DND-41 (cell line): ENCODE data around the gene WDR77.

Experiments used
- ATAC-seq: fragments of 200-7000 bp; cut with Tn5 transposase; 3 replicates; pipeline ENCODE4 v1.9.1; 2021; ENCODE audit warnings: low read depth; ENCODE audit not compliant: insufficient read depth
- DNase-seq: peaks from one replicate; pipeline ENCODE4 v3.0.0-alpha.2; 2020
- H2AFZ ChIP-seq: 2 replicates; pipeline ENCODE4 v1.6.0; 2012; ENCODE audit warnings: low read depth, low read length
- H3K27ac ChIP-seq: 2 replicates; pipeline ENCODE4 v1.5.1; 2012; ENCODE audit warnings: low read length, inconsistent platforms
- H3K27me3 ChIP-seq: fragments of 200-600 bp; sonication (generic); 2 replicates; pipeline ENCODE4 v1.6.0; 2012; ENCODE audit warnings: low read length, mild to moderate bottlenecking, inconsistent platforms; ENCODE audit not compliant: insufficient read depth, poor library complexity
- H3K36me3 ChIP-seq: 2 replicates; pipeline ENCODE4 v1.5.1; 2012; ENCODE audit warnings: low read length, inconsistent platforms; ENCODE audit not compliant: insufficient read depth
- H3K4me1 ChIP-seq: 2 replicates; pipeline ENCODE4 v1.5.1; 2012; ENCODE audit warnings: mild to moderate bottlenecking, low read length; ENCODE audit not compliant: insufficient read depth
- H3K4me2 ChIP-seq: 2 replicates; pipeline ENCODE4 v1.6.0; 2012; ENCODE audit warnings: mild to moderate bottlenecking, moderate library complexity, low read length, inconsistent platforms; ENCODE audit not compliant: insufficient read depth
- H3K4me3 ChIP-seq, 2 experiments: fragments of 200-600 bp in 1 of 2; shearing (Covaris generic) in 1 of 2; 2 replicates each; pipeline ENCODE4 v1.5.1; 2012 to 2016; ENCODE audit warnings: inconsistent platforms in 2 of 2, low read length in 2 of 2, mild to moderate bottlenecking in 2 of 2, low read depth in 1 of 2, moderate library complexity in 1 of 2
- H3K79me2 ChIP-seq: 2 replicates; pipeline ENCODE4 v1.6.0; 2012; ENCODE audit warnings: low read length, inconsistent platforms; ENCODE audit not compliant: insufficient read depth
- H3K9ac ChIP-seq: 2 replicates; pipeline ENCODE4 v1.6.0; 2012; ENCODE audit warnings: low read depth, mild to moderate bottlenecking, inconsistent platforms, low read length, moderate library complexity
- H3K9me3 ChIP-seq: 2 replicates; pipeline ENCODE4 v1.5.1; 2012; ENCODE audit warnings: low read length, moderate library complexity, mild to moderate bottlenecking, inconsistent platforms; ENCODE audit not compliant: insufficient read depth, severe bottlenecking
- H4K20me1 ChIP-seq: 2 replicates; pipeline ENCODE4 v1.6.0; 2012; ENCODE audit warnings: low read length; ENCODE audit not compliant: insufficient read depth
- EZH2 ChIP-seq: IDR thresholded peaks from 3 replicates; pipeline ENCODE4 v1.6.1; 2012; ENCODE audit warnings: borderline replicate concordance, low read depth, mild to moderate bottlenecking, moderate library complexity, low read length, inconsistent platforms; ENCODE audit not compliant: severe bottlenecking
- TF ChIP-seq, protein P1 (sequence below): IDR thresholded peaks from 2 replicates; pipeline ENCODE4 v1.5.1; 2012; ENCODE audit warnings: borderline replicate concordance, low read length, moderate library complexity, mild to moderate bottlenecking; ENCODE audit not compliant: poor library complexity, severe bottlenecking; ENCODE audit errors: extremely low read depth

The WDR77 gene

DNA sequence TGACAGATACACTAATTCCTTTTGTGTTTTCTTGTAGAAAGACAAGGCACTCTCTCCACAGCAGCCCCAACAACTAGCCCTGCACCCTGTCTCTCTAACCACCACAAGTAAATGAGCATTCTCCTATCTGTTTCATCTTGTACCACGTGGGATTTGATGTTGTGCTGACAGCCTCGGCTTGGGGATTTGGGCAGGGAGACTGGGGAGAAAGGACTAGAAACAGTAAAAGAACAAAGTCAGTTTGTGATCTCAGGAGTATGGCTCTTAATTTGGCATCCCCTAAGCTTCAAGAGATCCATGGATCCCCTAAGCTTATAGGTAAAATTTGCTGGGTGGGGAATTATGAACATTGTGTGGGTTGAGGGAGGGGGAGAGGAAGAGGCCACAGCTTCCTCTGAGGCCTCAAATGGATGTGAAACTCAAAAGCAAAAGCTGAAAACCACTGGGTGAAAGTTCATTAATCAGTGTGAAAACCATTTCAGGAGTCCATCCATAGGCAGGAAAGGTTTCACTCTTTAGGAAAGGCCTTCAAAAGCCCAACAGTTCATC lies 27.8 kb upstream of the WDR77 start:
- Histone ChIP-seq H3K9me3 (no peaks in the 10 kb centered on the region), H3K27me3 (no peaks in the 10 kb centered on the region), H3K79me2 (no peaks in the 10 kb centered on the region), H3K4me1 (peaks cover 31% of the 10 kb centered on the region), H3K36me3 (no peaks in the 10 kb centered on the region), H3K9ac (peak overlapping the region; percentile 47), H3K4me2 (peak overlapping the region; percentile 60), H2AFZ (peak overlapping the region; percentile 81), H3K4me3 (peak overlapping the region in 1 of 2 experiments; percentile 24; a peak in 1 of 4 replicates), H4K20me1 (no peaks in the 10 kb centered on the region), H3K27ac (peak overlapping the region; percentile 92)
- ATAC-seq (peak; percentile 96), DNase-seq (peak; percentile 77)
- TF ChIP-seq, protein P1, sequence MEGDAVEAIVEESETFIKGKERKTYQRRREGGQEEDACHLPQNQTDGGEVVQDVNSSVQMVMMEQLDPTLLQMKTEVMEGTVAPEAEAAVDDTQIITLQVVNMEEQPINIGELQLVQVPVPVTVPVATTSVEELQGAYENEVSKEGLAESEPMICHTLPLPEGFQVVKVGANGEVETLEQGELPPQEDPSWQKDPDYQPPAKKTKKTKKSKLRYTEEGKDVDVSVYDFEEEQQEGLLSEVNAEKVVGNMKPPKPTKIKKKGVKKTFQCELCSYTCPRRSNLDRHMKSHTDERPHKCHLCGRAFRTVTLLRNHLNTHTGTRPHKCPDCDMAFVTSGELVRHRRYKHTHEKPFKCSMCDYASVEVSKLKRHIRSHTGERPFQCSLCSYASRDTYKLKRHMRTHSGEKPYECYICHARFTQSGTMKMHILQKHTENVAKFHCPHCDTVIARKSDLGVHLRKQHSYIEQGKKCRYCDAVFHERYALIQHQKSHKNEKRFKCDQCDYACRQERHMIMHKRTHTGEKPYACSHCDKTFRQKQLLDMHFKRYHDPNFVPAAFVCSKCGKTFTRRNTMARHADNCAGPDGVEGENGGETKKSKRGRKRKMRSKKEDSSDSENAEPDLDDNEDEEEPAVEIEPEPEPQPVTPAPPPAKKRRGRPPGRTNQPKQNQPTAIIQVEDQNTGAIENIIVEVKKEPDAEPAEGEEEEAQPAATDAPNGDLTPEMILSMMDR: no peak
- TF ChIP-seq EZH2: no peak

DNA sequence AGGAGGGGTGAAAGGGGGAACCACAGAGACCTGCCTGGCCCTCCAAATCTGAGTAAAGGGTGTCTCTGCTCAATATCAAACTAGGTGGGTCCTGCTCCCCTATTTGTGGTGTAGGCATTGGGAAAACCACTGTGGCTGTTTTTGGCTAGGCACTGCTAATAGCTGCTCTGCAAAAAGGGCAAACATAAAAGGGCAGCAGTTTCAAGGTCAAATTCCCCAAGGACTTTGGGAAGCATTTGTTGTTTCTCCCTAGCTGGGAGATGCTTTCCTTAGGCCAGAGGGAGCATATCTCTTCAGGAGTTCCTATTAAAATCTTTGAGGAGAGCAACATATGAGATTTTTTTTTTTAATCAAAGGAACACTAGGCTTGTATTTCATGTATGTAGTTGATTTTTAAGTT lies 27.2 kb upstream of the WDR77 start:
- Histone ChIP-seq H3K9ac (peak overlapping the region; percentile 47), H2AFZ (peak overlapping the region; percentile 14; the same call in 1 of the 2 replicates), H3K36me3 (no peaks in the 10 kb centered on the region), H3K9me3 (no peaks in the 10 kb centered on the region), H3K27me3 (no peaks in the 10 kb centered on the region), H3K27ac (peak overlapping the region; percentile 92), H3K4me2 (peak overlapping the region; percentile 60), H3K4me1 (peaks cover 36% of the 10 kb centered on the region), H3K79me2 (no peaks in the 10 kb centered on the region), H4K20me1 (no peaks in the 10 kb centered on the region), H3K4me3 (no peak overlapping the region)
- TF ChIP-seq EZH2: no peak
- TF ChIP-seq, protein P1: no peak
- DNase-seq (no peak), ATAC-seq (no peak)

- TF ChIP-seq EZH2: no peak
- TF ChIP-seq, protein P1: no peak
- Histone ChIP-seq H3K4me1 (peaks cover 41% of the 10 kb centered on the region), H2AFZ (0 out of 2 replicates have a peak overlapping the region, but pooled peaks have one; percentile 14), H4K20me1 (no peaks in the 10 kb centered on the region), H3K27ac (peak overlapping the region; percentile 92), H3K27me3 (no peaks in the 10 kb centered on the region), H3K4me3 (no peak overlapping the region), H3K9ac (peak overlapping the region; percentile 47), H3K4me2 (peak overlapping the region; percentile 60; the same call in 1 of the 2 replicates), H3K79me2 (no peaks in the 10 kb centered on the region), H3K36me3 (no peaks in the 10 kb centered on the region), H3K9me3 (no peaks in the 10 kb centered on the region)
- ATAC-seq (no peak), DNase-seq (no peak)
Observed at GRCh38 chr1:111475701-111476100, 26.6 kb upstream of the WDR77 start.

DNA sequence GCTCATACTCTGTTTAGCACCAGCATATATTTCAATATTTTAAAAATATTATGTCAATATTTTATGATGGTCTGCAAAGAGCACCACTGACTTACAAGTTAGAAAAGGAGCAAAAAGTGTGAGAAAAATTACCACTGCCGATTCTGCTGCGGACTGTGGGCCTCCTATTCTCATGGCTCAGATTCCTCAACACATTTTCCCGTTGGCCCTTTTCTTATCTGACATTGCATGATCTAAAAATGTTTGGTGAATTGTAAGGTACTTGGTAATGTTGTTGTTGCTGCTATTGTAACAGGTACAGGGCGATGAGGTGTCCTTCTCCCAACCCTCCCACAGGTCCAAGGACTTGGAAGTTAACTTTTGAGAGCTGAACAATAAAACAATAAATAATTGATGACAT lies 25.5 kb upstream of the WDR77 start:
- no peak for DNase-seq
- no peak for ATAC-seq
- H3K27ac ChIP-seq: no peak overlapping the region
- H3K4me2 ChIP-seq: no peak overlapping the region
- H2AFZ ChIP-seq: no peak overlapping the region
- H3K4me1 ChIP-seq: peaks cover 50% of the 10 kb centered on the region
- H3K79me2 ChIP-seq: no peaks in the 10 kb centered on the region
- no peaks in the 10 kb centered on the region for H4K20me1 ChIP-seq
- TF ChIP-seq, protein P1: no peak
- TF ChIP-seq EZH2: no peak
- H3K27me3 ChIP-seq: no peaks in the 10 kb centered on the region
- H3K4me3 ChIP-seq: no peak overlapping the region
- H3K9me3 ChIP-seq: no peaks in the 10 kb centered on the region
- H3K9ac ChIP-seq: no peak overlapping the region
- H3K36me3 ChIP-seq: peaks cover 10% of the 10 kb centered on the region; the same call in 1 of the 2 replicates
